ENCODE measurements around the gene NOTCH1. TPM values are rescaled to one million over a fixed set of nuclear protein-coding genes. Genes with fewer than 3 reads are reported as not detected.

NOTCH1 gene
- total RNA-seq, 1 experiment from 2014 or later = 39.2 TPM

GRCh38 chr9:136578915-136579649, 33.2 kb upstream of the NOTCH1 start:
- no peaks in the 10 kb centered on the region for H3K36me3 ChIP-seq (ENCODE audit: low read depth)
- H3K4me3 ChIP-seq = no peak overlapping the region; the same call in 1 of the 2 replicates
- H3F3A ChIP-seq (ENCODE audit: insufficient read depth, low read depth) = peaks cover 30% of the 10 kb centered on the region; the same call in 1 of the 2 replicates
- no peak for TF ChIP-seq EZH2 (IDR thresholded peaks at IDR 0.05; ENCODE audit: low read depth)
- no peak for TF ChIP-seq CTCF (conservative IDR thresholded peaks at IDR 0.05)
- BruUV-seq (replicated peaks) = no TSS peak
- H3K4me2 ChIP-seq = peak overlapping the region; percentile 82
- no peaks in the 10 kb centered on the region for H3K9me2 ChIP-seq (ENCODE audit: insufficient read depth)
- intact Hi-C loops (cut with micrococcal nuclease; ENCODE audit: unreplicated experiment) = loop anchor here (1.0 to 5.0 kb wide), 2 partner anchors 35 to 48 kb away; no protein-coding TSS in a partner anchor
- peak in 1 of 2 experiments; percentile 34 for DNase-seq
- no peak overlapping the region for H2AFZ ChIP-seq
- H3K27ac ChIP-seq = peak overlapping the region; percentile 70; the same call in 1 of the 2 replicates
- H3K79me2 ChIP-seq (ENCODE audit: low read depth) = no peaks in the 10 kb centered on the region
- H3K27me3 ChIP-seq (ENCODE audit: insufficient read depth, low read depth) = no peaks in the 10 kb centered on the region
- no peaks in the 10 kb centered on the region for H3K9me3 ChIP-seq (ENCODE audit: insufficient read depth, low read depth)
- POLR2A ChIA-PET (ENCODE audit: unreplicated experiment) = interaction anchor here (0.5 kb wide), 1 partner anchor 296 kb away, joined by 10 read pairs; no protein-coding TSS in a partner anchor
- CTCF ChIA-PET = interaction anchor here (0.6 kb wide), 2 partner anchors 51 to 73 kb away, joined by 3 to 4 read pairs; no protein-coding TSS in a partner anchor
- H4K20me1 ChIP-seq (ENCODE audit: insufficient read depth) = no peaks in the 10 kb centered on the region
- peaks cover 26% of the 10 kb centered on the region for H3K4me1 ChIP-seq (replicated peaks; ENCODE audit: insufficient read depth)

GRCh38 chr9:136578626-136578914, 32.7 kb upstream of the NOTCH1 start:
- POLR2A ChIA-PET (ENCODE audit: unreplicated experiment) = no interaction called here
- H3K9me2 ChIP-seq (ENCODE audit: insufficient read depth) = no peaks in the 10 kb centered on the region
- H3K79me2 ChIP-seq (ENCODE audit: low read depth) = no peaks in the 10 kb centered on the region
- H3K27me3 ChIP-seq (ENCODE audit: insufficient read depth, low read depth) = no peaks in the 10 kb centered on the region
- CTCF ChIA-PET = interaction anchor here (0.6 kb wide), 1 partner anchor 73 kb away, joined by 3 read pairs; no protein-coding TSS in a partner anchor
- H2AFZ ChIP-seq = peak overlapping the region; percentile 60; the same call in 1 of the 2 replicates
- peak overlapping the region; percentile 82 for H3K4me2 ChIP-seq
- H4K20me1 ChIP-seq (ENCODE audit: insufficient read depth) = no peaks in the 10 kb centered on the region
- H3K36me3 ChIP-seq (ENCODE audit: low read depth) = no peaks in the 10 kb centered on the region
- TF ChIP-seq CTCF (conservative IDR thresholded peaks at IDR 0.05) (no peak), EZH2 (IDR thresholded peaks at IDR 0.05; ENCODE audit: low read depth) (no peak)
- H3F3A ChIP-seq (ENCODE audit: insufficient read depth, low read depth) = peaks cover 30% of the 10 kb centered on the region; the same call in 1 of the 2 replicates
- DNase-seq = peak in 1 of 2 experiments; percentile 34
- H3K9me3 ChIP-seq (ENCODE audit: insufficient read depth, low read depth) = no peaks in the 10 kb centered on the region
- H3K27ac ChIP-seq = peak overlapping the region; percentile 70
- H3K4me3 ChIP-seq = peak overlapping the region; percentile 48; the same call in 1 of the 2 replicates
- BruUV-seq (replicated peaks) = no TSS peak
- intact Hi-C loops (cut with micrococcal nuclease; ENCODE audit: unreplicated experiment) = loop anchor here (1.0 to 5.0 kb wide), 2 partner anchors 34 to 49 kb away; no protein-coding TSS in a partner anchor
- H3K4me1 ChIP-seq (replicated peaks; ENCODE audit: insufficient read depth) = peaks cover 26% of the 10 kb centered on the region

DNA sequence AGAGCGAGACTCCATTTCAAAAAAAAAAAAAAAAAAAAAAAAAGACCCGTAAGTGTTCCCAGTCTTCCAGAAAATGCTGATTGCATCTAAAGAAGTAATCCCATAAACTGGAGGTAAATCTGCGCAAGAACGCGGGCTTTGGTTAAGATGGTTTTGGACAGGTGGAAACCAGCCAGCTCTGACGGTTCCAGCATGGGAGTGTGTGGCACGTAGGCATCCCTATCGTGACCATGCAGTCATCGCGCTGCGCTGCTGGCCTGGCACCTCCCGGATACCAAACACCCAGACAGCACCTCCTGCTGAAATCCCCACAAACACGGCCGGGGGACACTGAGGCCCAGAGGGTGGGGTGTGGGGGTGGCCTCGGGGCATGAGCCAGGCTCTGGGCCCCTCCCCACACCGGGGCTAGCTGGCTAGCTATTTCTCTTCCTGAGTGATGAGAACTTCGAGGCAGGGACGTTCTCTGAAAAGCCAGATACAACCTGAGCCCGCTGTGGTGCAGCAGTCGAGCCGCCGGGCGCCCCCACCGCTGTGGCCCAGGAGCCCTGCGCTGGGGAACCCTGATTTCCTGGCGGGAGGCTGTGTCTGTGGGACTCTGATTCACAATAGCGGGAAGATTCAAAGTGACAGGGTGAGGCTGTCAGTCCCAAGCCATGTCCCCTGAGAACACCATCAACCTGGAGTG, 32.2 kb upstream of the NOTCH1 start:
- intact Hi-C loops (cut with micrococcal nuclease; ENCODE audit: unreplicated experiment) = loop anchor here (1.0 to 5.0 kb wide), 2 partner anchors 34 to 49 kb away; no protein-coding TSS in a partner anchor
- H4K20me1 ChIP-seq (ENCODE audit: insufficient read depth) = no peaks in the 10 kb centered on the region
- peak overlapping the region; percentile 48; the same call in 1 of the 2 replicates for H3K4me3 ChIP-seq
- ChIA-PET CTCF (no interaction called here), POLR2A (ENCODE audit: unreplicated experiment) (interaction anchor here (0.6 to 0.7 kb wide), 2 partner anchors 40 to 47 kb away, joined by 4 to 13 read pairs; no protein-coding TSS in a partner anchor)
- peak overlapping the region; percentile 82 for H3K4me2 ChIP-seq
- TF ChIP-seq EZH2 (IDR thresholded peaks at IDR 0.05; ENCODE audit: low read depth) = no peak
- TF ChIP-seq CTCF (conservative IDR thresholded peaks at IDR 0.05) = no peak
- BruUV-seq (replicated peaks) = TSS peak; percentile 54
- H3K36me3 ChIP-seq (ENCODE audit: low read depth) = no peaks in the 10 kb centered on the region
- H3K9me2 ChIP-seq (ENCODE audit: insufficient read depth) = no peaks in the 10 kb centered on the region
- H3K27ac ChIP-seq = peak overlapping the region; percentile 70
- H3F3A ChIP-seq (ENCODE audit: insufficient read depth, low read depth) = peaks cover 30% of the 10 kb centered on the region; the same call in 1 of the 2 replicates
- H3K4me1 ChIP-seq (replicated peaks; ENCODE audit: insufficient read depth) = peaks cover 26% of the 10 kb centered on the region
- H3K9me3 ChIP-seq (ENCODE audit: insufficient read depth, low read depth) = no peaks in the 10 kb centered on the region
- no peaks in the 10 kb centered on the region for H3K79me2 ChIP-seq (ENCODE audit: low read depth)
- H2AFZ ChIP-seq = peak overlapping the region; percentile 60; the same call in 1 of the 2 replicates
- no peaks in the 10 kb centered on the region for H3K27me3 ChIP-seq (ENCODE audit: insufficient read depth, low read depth)
- peak; percentile 78 to 86 for DNase-seq
